ENCODE results near the gene ATG10. TPM values are rescaled to one million over a fixed set of nuclear protein-coding genes. Genes with fewer than 3 reads are reported as not detected.

ATG10 gene
- polyA plus RNA-seq, 1 donor from 2014 or later, result 12.1 TPM

- Histone ChIP-seq H3K4me2 (ENCODE audit: low read length) (no peak overlapping the region), H3K27me3 (ENCODE audit: insufficient read depth, low read depth, low read length) (no peaks in the 10 kb centered on the region), H3K36me3 (ENCODE audit: insufficient read depth, low read length) (no peaks in the 10 kb centered on the region), H3K27ac (ENCODE audit: low read length) (no peak overlapping the region), H3F3A (ENCODE audit: insufficient read depth, low read length, poor library complexity, severe bottlenecking) (no peaks in the 10 kb centered on the region), H3K4me3 (ENCODE audit: low read length) (no peak overlapping the region), H3K9me3 (ENCODE audit: low read length) (no peaks in the 10 kb centered on the region), H3K9me2 (ENCODE audit: insufficient read depth, low read length) (no peaks in the 10 kb centered on the region), H4K20me1 (ENCODE audit: insufficient read depth) (no peaks in the 10 kb centered on the region), H3K9ac (ENCODE audit: low read length) (no peak overlapping the region), H2AFZ (ENCODE audit: low read depth, low read length) (no peak overlapping the region), H3K79me2 (replicated peaks; ENCODE audit: insufficient read depth, low read length) (no peaks in the 10 kb centered on the region)
- no peak for TF ChIP-seq CTCF (IDR thresholded peaks at IDR 0.05; ENCODE audit: poor library complexity, severe bottlenecking)
- no peak for TF ChIP-seq EZH2 (IDR thresholded peaks at IDR 0.05; ENCODE audit: borderline replicate concordance, insufficient read depth, low read length, poor library complexity, severe bottlenecking)
- no peak for TF ChIP-seq RAD21 (conservative IDR thresholded peaks at IDR 0.05)
- no peak for TF ChIP-seq TAF1 (IDR thresholded peaks at IDR 0.05; ENCODE audit: low read depth)
- no peak for TF ChIP-seq EP300 (conservative IDR thresholded peaks at IDR 0.05; ENCODE audit: poor library complexity, severe bottlenecking)
- no peak for TF ChIP-seq REST (IDR thresholded peaks at IDR 0.05; ENCODE audit: borderline replicate concordance)
- TF ChIP-seq MXI1 (conservative IDR thresholded peaks at IDR 0.05; ENCODE audit: poor library complexity, severe bottlenecking), result no peak
- no peak for TF ChIP-seq POLR2AphosphoS5 (IDR thresholded peaks at IDR 0.05)
- no peak for TF ChIP-seq SMC3 (conservative IDR thresholded peaks at IDR 0.05; ENCODE audit: poor library complexity)
These were observed 206.6 kb downstream of the ATG10 start for GRCh38 chr5:82178378-82178777.

- H3K27ac ChIP-seq (ENCODE audit: low read length), result no peak overlapping the region
- no peak overlapping the region for H3K9ac ChIP-seq (ENCODE audit: low read length)
- H4K20me1 ChIP-seq (ENCODE audit: insufficient read depth), result no peaks in the 10 kb centered on the region
- H2AFZ ChIP-seq (ENCODE audit: low read depth, low read length), result no peak overlapping the region
- no peaks in the 10 kb centered on the region for H3K36me3 ChIP-seq (ENCODE audit: insufficient read depth, low read length)
- no peak overlapping the region for H3K4me2 ChIP-seq (ENCODE audit: low read length)
- H3K27me3 ChIP-seq (ENCODE audit: insufficient read depth, low read depth, low read length), result no peaks in the 10 kb centered on the region
- no peaks in the 10 kb centered on the region for H3F3A ChIP-seq (ENCODE audit: insufficient read depth, low read length, poor library complexity, severe bottlenecking)
- TF ChIP-seq MXI1 (conservative IDR thresholded peaks at IDR 0.05; ENCODE audit: poor library complexity, severe bottlenecking), result no peak
- TF ChIP-seq CTCF (IDR thresholded peaks at IDR 0.05; ENCODE audit: poor library complexity, severe bottlenecking), result no peak
- no peak for TF ChIP-seq EP300 (conservative IDR thresholded peaks at IDR 0.05; ENCODE audit: poor library complexity, severe bottlenecking)
- no peak for TF ChIP-seq REST (IDR thresholded peaks at IDR 0.05; ENCODE audit: borderline replicate concordance)
- no peak for TF ChIP-seq EZH2 (IDR thresholded peaks at IDR 0.05; ENCODE audit: borderline replicate concordance, insufficient read depth, low read length, poor library complexity, severe bottlenecking)
- no peak for TF ChIP-seq RAD21 (conservative IDR thresholded peaks at IDR 0.05)
- no peak for TF ChIP-seq POLR2AphosphoS5 (IDR thresholded peaks at IDR 0.05)
- no peak for TF ChIP-seq TAF1 (IDR thresholded peaks at IDR 0.05; ENCODE audit: low read depth)
- TF ChIP-seq SMC3 (conservative IDR thresholded peaks at IDR 0.05; ENCODE audit: poor library complexity), result no peak
- no peaks in the 10 kb centered on the region for H3K9me3 ChIP-seq (ENCODE audit: low read length)
- H3K9me2 ChIP-seq (ENCODE audit: insufficient read depth, low read length), result no peaks in the 10 kb centered on the region
- H3K4me3 ChIP-seq (ENCODE audit: low read length), result no peak overlapping the region
- H3K79me2 ChIP-seq (replicated peaks; ENCODE audit: insufficient read depth, low read length), result no peaks in the 10 kb centered on the region
These were observed 210.8 kb downstream of the ATG10 start for GRCh38 chr5:82182662-82183061.

Measured in neural cell (in vitro differentiated cells).